GM18520 (cell line): Measurements from ENCODE around the gene ARHGEF2.

ENCODE experiments used
- ATAC-seq: cut with Tn5 transposase; IDR thresholded peaks from one replicate; pipeline ENCODE4 v1.9.1; 2021; ENCODE audit not compliant: unreplicated experiment

The ARHGEF2 gene

DNA sequence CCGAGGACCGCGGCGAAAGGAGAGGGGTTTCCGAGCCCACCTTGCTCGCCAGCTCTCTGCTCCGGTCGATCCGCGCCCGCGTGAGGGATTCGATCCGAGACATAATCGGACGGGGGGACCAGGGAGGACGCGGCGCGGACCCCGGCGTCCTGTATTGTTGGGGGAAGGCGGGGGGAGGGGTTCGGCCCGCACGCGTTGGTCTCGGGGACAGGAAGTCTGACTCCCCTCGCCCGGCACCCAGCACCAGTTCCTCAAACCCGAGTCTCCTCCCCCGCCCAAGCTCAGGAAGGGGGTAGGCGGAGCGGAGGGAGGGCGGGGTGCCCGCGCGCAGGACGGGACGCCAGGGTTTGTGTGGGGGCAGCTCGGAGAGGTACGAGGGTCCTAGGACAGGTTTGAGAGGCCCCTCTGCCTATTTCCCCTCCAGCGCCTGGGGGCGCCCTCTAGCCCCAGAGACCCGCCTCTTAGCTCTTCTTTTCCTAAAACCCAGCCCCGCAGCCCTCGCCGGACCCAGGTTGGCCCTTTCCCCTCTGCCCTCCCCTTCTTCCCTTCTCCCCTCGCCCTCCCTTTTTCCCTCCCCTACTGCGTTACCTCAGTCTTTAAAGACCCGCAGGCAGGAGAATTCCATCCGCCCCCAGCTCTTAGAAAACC, at the start of gene ARHGEF2:
TSS of gene ARHGEF2 (minus strand) at position 223 of the 648 bp plus-strand sequence. CDS start at position 103, 120 bp downstream.
- peak; percentile 32 for ATAC-seq

DNA sequence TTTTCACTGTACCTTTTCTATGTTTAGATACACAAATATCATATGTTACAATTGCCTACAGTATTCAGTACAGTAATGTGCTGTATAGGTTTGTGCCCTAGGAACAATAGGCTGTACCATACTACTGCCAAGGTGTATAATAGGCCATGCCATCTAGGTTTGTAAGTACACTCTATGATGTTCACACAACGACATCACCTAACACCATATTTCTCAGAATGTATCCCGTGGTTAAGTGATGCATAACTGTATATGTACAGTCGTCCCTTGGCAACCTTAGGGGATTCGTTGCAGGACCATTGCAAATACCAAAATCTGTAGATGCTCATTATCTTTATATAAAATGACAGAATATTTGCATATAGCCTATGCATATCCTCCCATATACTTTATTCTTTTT, 48.2 kb upstream of the ARHGEF2 start:
- ATAC-seq = no peak

DNA sequence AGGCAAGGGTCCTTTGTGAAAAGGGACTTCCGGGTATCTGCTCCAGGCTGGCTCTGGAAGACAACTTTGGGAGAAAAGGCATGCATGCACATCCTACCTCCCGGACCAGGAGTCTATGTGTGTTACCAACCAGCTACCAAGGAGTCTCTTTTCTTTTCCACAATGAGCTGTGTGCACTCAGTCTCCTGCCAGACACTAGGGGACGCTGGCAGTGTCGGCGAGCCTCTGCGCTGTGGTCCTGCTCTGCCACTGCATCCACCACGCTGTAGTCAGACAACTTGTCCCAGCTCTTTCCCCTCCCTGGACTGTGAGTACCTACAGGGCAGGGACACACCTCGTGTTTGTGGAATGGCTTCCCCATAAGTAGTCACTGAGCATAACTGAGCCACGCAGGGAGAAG, 47.5 kb upstream of the ARHGEF2 start:
- ATAC-seq = no peak

DNA sequence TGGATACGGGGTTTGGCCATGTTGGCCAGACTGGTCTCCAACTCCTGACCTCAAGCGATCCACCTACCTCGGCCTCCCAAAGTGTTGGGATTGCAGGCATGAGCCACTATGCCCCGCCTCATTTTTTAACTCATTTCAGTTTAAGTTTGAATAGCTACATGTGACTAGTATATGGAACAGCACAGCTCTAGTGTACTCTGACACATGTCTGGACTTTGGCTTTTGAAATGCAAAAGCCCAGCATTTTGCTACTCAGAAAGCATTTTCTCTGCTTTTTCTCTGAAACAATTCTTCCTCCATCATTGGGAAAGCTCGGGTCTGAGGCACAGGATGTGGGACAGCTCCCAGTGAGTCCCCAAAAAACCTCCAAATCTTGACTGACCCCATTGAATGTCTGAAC, 46.5 kb upstream of the ARHGEF2 start:
- ATAC-seq = no peak

DNA sequence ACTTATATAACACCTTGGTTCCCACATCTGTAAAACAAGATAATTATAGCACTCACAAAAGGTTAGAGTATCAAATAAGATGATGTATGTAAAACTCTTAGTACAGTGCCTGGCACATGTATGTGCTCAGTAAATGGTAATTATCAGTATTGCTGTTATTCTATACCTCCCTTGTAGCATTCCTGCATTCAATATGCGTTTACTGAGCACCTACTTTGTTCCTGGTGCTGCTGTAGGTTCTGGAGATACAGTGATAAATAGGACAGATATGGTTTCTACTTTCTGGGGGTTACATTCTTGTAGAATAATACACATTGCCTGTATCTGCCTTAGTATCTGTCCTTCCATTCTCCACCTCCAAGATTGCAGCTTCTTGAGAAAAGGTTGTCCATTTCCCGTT, 43.6 kb upstream of the ARHGEF2 start:
- no peak for ATAC-seq

DNA sequence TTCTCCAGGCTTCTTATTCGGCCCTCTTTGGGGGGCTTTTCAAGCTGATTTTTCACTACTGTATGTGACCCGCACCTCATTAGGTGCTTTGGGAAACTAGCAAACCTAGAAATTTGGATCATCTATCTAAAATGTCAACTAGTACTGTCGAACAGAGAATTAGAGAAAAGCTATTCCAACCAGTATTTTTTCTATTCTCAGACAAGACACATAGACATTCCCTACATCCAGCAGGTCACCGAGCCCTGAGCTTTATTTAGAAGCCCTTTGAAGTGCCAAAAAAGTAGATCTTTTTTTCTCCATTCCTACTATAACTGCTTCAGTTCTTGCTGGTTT, 42.7 kb upstream of the ARHGEF2 start:
- ATAC-seq = no peak

DNA sequence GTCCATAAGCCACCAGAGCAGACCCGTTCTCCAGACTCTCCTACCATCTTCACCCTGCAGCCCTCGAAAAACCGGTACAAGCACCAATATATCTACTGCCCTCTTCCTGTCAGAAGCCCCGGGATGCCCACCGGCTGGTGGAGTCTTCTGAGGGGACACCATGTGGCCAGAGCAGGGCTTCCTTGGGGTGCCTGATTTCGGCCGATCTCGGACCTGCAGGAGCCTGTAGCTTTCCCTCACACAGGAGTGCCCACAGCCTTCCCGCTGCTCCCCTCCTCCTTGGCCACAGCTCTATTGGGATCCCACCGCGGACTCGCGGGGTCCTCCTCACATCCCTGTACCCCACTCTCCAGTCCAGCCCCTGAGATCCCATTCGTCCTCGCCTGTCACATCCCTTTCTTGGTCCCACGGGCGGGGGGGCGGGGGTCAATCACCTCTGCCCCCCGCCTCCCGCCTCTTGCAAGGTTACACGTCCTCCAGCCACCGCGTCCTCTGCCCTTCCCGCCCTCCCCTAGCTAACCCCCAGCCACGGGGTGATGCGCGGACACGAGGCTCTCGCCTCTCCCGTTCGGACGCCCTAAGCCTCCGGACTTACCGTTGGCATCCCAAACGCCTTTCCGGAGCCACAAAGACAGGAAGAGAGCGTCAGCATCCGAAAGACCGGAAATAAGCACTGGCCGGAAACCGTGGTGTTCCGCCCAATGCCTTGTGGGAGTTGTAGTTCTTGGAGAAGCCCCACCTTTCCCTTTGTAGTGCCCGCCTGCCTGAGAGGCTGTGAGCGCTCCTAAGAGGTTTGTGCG, 42.1 kb upstream of the ARHGEF2 start, which contains the start of gene SSR2:
TSS of gene SSR2 (minus strand) at position 659 of the 800 bp plus-strand sequence. CDS start 784 bp downstream, outside the sequence.
- ATAC-seq = peak; percentile 93

DNA sequence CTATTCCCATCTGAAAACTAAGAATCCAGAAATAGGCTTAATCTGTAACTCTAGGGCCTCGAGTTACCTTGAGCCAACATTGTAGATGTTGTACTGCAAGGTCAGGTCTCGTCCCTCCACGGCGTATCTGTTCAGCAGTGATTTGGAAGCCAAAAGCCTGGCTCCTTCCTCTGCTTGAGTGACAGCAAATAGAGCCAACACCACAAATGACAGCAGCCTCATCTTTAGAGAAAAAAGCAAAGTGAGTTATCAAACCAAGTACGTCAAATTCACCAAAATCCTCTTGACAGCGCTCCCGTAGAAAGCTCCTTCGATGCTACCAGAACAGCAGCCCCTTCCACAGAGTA, 41.6 kb upstream of the ARHGEF2 start:
- ATAC-seq = no peak

DNA sequence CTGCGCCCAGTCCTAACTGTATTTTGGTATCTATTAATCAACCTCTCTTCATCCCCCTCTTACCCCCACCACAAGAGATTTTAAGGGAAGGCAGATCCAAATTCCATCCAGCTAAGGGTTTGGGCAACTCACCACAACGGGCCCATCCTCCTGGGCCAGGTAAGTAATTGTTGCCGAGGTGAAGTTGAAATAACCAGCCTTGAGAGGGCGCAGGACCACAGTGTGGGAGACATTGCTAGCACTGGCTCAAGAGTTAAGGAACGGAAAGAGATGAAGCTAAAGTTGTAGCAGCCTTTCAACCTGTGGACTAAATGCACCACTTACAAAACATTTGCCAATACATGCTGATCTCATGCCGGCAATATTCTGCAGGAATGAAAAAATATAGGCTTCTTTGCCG, 36.5 kb upstream of the ARHGEF2 start:
- ATAC-seq = no peak

DNA sequence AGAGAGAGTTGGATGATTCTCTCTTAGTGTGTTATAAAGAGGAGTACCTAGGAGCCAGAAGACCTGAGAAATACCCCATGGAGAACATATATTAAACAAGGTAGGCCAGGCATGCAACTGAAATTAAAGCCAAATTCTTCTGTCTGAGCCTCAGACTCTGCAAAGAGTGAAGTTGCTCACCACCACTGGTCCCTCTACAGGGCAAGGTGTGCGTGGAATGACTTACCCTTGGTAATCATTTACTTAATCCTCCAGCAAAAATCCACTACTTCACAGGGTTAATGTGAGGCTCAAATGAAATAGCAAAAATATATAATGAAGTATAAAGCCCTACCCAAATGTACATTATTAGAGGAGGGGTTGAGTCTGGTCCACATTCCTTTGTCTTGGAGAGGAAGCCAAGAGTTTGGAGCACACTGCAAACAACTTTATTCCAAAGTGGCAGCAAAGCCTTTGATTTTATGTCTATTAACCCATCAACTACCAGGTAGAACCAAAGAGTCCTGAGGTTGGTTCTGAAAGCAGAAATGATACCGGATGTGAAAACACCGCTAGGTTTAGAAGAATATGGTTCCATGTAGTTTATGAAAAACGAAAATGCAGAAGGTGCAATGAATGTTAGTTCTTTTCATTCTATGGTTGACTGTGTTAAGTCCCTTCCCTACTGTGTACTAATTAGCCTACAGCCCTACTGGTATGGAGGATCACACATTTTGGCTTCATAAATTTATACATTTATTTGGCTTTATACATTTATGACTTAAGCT, 33.9 kb upstream of the ARHGEF2 start:
- ATAC-seq = peak; percentile 72

DNA sequence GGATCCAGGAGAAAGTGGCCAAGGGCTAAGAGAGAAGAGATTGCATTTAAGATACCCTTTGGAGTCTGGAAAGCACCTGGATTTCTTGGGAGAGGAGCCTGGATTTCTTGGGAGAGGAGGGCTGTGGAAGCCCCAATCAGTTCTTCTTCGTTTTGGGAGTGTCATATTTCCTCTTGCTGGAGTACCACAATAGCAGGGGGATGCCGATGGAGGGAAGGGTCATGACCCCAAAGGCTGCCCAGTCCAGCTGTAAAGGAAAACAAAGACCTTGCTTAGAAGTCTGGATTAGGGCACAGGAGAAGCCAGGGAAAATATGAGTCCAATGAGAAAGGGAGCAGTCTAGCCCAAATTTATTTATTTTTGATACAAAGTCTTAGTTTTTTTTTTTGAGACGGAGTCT, 31.1 kb upstream of the ARHGEF2 start:
- ATAC-seq = no peak

DNA sequence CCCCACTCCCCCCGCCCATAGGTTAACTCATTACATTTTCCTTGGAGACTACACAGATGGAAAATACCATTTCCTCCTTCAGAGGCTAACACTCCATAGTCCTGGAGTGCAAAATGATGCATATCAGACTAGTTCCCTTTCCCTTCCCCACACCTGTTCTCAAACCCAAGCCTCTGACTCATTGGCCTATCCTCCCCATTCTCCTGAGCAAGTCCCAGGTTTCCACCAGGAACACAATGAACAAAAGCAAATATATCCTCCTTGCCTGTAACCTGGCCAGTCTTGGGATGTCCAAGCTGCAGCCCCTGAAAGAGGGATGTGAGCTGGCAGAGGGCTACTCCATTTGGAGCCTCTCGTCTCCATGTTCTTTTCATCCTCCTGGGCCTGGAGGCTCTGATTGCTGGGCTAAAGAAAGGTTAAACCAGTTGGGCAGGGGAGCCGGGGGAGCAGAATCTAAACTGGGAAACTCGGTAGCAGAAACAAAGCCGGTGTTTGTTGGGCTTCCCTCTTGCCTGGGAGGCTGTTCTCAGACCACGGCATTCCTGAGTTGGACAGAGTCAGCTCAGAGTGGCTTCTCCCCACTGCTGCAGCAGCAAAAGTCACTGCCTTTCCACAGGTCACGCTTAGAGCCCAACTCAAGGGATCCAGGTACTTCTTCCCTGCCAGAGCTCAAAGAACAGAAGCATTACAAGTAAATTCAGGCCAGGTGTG, 28.5 kb upstream of the ARHGEF2 start:
- no peak for ATAC-seq

DNA sequence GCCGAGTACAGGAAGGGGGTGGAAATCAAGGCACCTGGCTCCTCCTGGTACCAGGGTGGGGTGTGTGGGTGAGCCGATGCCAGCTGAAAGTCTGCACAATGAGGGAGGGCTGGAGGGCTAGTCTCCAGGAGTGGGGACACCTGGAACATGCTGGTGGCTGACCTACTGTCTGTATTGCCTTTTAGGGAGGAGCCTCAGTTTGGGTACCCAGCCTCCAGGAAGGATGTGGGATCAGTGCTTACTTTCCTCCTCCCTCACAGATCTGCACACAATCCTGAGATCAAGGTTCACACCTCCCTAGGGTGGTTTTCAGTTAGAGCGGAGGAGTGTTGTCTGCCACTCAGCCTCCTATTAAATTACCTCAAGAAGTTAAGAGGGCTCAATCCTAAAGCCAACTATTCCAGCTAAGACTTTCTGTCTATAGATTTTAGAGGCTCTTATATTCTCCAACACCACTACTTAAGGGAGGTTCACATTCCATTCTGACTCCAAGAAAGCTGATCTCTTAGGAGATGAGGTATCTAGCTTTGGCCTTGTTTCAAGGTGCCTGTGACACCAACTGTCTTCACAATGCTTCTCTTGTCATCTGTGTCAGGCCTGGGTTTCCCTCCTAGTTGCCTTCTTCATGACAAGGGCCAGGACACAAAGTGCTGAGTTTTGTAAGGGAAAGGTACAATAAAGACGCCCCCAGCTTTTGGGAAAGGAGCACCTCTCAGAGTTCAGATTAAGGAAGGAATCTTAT, 26.7 kb upstream of the ARHGEF2 start:
- ATAC-seq = no peak

DNA sequence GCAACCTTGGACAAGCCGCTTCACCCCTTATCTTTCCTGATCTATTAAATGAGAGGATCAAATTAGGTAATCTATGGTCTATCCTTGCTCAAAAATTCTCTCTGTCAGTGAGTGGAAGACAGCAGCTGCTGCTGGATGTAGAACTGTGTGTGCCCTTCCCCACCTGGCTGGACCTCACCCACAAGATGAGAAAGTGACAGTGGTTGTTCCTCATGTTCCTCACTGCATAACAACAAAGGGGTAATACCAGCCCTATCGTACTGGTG, 25.5 kb upstream of the ARHGEF2 start:
- ATAC-seq = no peak

DNA sequence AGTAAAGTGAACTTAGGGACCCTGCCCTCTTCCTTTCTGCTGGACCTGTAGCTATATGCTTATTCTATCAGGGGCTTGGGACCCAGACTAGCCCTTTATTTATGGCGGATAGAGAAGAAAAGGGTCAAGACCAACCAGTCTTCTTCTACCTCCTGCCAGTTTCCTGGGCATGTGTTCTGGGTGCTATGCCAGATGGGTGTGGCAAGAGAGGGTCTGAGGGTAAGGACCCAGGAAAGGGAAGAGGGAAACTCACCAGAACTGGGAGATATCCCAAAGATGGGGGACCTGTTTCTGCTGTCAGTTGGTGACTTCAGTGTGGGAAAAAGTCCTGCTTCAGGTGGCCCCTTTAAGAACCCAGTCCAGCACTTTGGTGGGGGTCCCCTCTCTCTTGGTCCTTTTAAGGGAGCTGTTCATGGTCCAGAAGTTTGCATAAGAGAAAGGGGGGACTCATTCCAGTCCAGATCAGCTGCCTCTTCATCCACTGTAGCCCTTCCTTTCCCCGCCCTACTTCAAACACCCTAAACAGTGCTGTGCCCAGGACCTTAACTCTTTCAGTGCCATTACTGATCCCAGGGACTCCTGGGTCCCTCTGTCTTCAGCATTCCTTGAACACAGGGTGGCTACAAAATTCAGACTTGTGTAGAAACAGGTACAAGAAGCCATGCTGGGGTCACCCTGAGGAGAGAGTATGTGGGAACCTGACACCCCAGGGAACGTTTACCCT, 24.0 kb upstream of the ARHGEF2 start:
- no peak for ATAC-seq

DNA sequence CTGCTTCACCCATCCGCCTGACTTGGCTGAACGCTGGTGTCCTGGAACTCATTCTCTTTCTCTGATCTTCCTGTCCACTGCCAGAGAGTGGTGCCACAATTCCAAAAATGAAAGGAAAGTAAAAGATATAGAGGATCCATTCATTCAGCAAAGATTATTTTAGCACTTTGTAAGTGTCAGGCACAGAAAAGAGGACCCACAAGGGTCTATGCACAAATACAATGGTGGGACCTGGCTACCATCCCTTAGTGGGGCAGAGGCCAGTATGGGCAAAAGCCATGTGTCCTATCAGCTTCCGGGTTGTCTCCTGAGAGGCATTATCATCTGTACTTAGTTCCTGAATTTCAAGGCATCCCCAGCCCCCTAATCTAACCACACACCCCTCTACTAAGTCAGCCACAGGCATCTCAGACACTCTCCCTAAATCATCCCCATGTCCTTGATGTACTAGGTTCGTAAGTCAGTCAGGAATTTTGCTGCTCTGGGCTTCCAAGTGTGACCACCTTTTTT, 23.4 kb upstream of the ARHGEF2 start:
- no peak for ATAC-seq

DNA sequence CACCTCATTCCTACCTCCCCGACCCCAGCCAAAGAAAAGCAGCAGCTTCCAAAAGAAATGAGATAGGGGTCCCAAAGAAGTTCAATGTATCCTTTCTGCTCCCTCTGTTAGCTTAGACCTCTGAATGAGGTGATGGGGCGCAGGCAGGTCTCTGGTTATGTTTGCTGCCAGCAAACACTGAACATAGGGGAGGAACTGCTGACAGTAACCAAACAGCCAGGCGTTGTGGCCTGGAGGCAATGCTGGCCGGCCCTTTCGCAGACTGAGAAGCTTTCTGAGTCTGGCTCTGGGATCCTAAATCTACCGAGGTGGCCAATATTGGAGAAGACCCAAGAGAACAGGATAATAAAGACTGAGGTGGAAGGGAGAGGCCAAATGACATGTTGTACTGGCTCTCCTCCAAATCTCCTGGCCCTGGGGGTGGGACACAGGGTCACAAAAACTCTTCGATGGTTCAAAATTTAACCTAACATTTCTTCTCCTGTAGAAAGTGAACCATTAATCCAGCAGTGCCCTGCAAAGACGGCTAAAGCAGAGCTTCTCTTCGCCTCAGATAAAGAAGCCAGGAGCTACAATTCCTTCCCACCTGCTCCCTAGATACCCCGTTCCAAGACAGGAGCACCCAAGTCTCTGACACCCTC, 22.8 kb upstream of the ARHGEF2 start:
- no peak for ATAC-seq

DNA sequence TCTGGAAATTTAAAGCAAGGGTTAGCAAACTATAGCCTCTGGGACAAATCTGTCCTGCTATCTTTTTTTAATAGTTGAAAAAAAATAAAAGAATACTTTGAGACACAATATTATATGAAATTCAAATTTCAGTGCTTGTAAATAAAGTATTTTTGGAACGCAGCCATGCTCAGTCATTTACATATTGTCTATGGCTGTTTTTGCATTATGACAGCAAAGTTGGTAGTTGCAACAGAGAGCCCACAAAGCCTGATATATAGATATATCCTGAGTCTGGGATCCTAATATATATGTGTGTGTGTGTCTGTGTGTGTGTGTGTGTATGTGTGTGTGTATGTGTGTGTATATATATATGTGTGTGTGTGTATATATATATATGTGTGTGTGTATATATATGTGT, 21.6 kb upstream of the ARHGEF2 start:
- no peak for ATAC-seq

DNA sequence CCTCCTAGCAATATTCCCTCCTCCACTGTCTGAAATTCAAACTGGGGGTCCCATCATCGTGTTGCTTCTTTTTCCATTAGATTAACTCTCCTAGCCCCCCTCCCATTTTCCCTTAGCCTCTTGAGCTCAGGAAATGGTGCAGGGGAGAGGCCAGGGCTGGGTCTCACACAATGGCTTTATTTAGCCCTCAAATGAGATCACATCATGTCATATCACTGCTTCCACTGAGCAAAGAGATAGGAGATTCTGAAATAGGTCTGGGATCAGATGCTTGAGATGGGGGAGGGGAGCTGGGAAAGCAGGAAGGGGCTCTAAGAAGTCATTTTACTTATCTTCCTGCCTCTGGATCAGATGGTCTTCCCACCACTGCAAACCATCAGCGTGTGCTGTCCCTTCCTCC, 17.8 kb upstream of the ARHGEF2 start:
- ATAC-seq = no peak

DNA sequence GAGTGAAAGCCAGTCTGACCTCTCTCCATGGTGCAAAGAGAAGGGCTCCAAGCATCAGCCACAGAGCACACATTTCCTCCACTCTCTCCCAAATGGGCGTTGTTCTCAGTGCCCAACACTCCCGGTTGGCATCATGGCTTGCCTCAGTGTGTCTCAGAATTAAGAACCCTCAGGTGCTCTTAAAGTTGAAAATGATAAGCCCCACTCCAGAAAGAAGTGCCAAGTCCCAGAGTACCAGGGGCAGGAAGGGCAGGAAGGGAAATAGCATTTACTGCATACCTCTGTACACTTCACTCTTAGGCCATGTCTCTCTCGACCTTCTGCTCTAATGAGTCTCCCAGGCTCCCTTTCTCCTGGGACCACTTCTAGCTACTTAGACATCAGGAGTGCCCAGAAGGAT, 15.2 kb upstream of the ARHGEF2 start:
- ATAC-seq = no peak
